ENCODE measurements around the gene COL25A1.
"Not testable (repeated sequence)": the region's sequence is repeated elsewhere in the genome, so short reads cannot be mapped to it uniquely, and the experiment has no call there.

COL25A1 gene

GRCh38 chr4:108953941-108954340 lies 348.5 kb downstream of the COL25A1 start:
- H3K36me3 Mint-ChIP-seq (ENCODE audit: low read depth) = no peaks in the 10 kb centered on the region
- no peaks in the 10 kb centered on the region for H3K9me3 Mint-ChIP-seq
- H3K4me1 Mint-ChIP-seq (ENCODE audit: low read depth) = peaks cover 5% of the 10 kb centered on the region
- no peak overlapping the region for H3K27ac Mint-ChIP-seq
- intact Hi-C loops (cut with micrococcal nuclease) = no loop called here
- H3K4me3 Mint-ChIP-seq = no peak overlapping the region
- H3K27me3 Mint-ChIP-seq = no peaks in the 10 kb centered on the region

- Mint-ChIP-seq H3K4me3 (no peak overlapping the region), H3K4me1 (ENCODE audit: low read depth) (peaks cover 2% of the 10 kb centered on the region), H3K27me3 (no peaks in the 10 kb centered on the region), H3K27ac (no peak overlapping the region), H3K9me3 (no peaks in the 10 kb centered on the region), H3K36me3 (ENCODE audit: low read depth) (no peaks in the 10 kb centered on the region)
- intact Hi-C loops (cut with micrococcal nuclease) = no loop called here
Observed at GRCh38 chr4:108950158-108950915, 352.1 kb downstream of the COL25A1 start.

- Mint-ChIP-seq H3K27me3 (no peaks in the 10 kb centered on the region), H3K27ac (no peak overlapping the region), H3K4me3 (no peak overlapping the region), H3K9me3 (no peaks in the 10 kb centered on the region), H3K4me1 (ENCODE audit: low read depth) (no peaks in the 10 kb centered on the region), H3K36me3 (ENCODE audit: low read depth) (no peaks in the 10 kb centered on the region)
- intact Hi-C loops (cut with micrococcal nuclease) = no loop called here
Observed at GRCh38 chr4:108947526-108947925, 354.9 kb downstream of the COL25A1 start.

- Mint-ChIP-seq H3K4me3 (no peak overlapping the region), H3K9me3 (no peaks in the 10 kb centered on the region), H3K4me1 (ENCODE audit: low read depth) (no peaks in the 10 kb centered on the region), H3K27me3 (no peaks in the 10 kb centered on the region), H3K36me3 (ENCODE audit: low read depth) (no peaks in the 10 kb centered on the region), H3K27ac (no peak overlapping the region)
- intact Hi-C loops (cut with micrococcal nuclease) = no loop called here
Observed at GRCh38 chr4:108946237-108946636, 356.2 kb downstream of the COL25A1 start.

GRCh38 chr4:108943976-108944591 lies 358.4 kb downstream of the COL25A1 start:
- Mint-ChIP-seq H3K4me1 (ENCODE audit: low read depth) (peaks cover 6% of the 10 kb centered on the region), H3K27me3 (no peaks in the 10 kb centered on the region), H3K36me3 (ENCODE audit: low read depth) (no peaks in the 10 kb centered on the region), H3K9me3 (no peaks in the 10 kb centered on the region), H3K27ac (no peak overlapping the region), H3K4me3 (no peak overlapping the region)
- intact Hi-C loops (cut with micrococcal nuclease) = no loop called here

- no peak overlapping the region for H3K4me3 Mint-ChIP-seq
- H3K9me3 Mint-ChIP-seq = no peaks in the 10 kb centered on the region
- intact Hi-C loops (cut with micrococcal nuclease) = no loop called here
- H3K27ac Mint-ChIP-seq = no peak overlapping the region
- peaks cover 6% of the 10 kb centered on the region for H3K4me1 Mint-ChIP-seq (ENCODE audit: low read depth)
- H3K36me3 Mint-ChIP-seq (ENCODE audit: low read depth) = no peaks in the 10 kb centered on the region
- no peaks in the 10 kb centered on the region for H3K27me3 Mint-ChIP-seq
Observed at GRCh38 chr4:108943371-108943770, 359.1 kb downstream of the COL25A1 start.

- Mint-ChIP-seq H3K4me3 (no peak overlapping the region), H3K27me3 (no peaks in the 10 kb centered on the region), H3K9me3 (no peaks in the 10 kb centered on the region), H3K36me3 (ENCODE audit: low read depth) (no peaks in the 10 kb centered on the region), H3K27ac (no peak overlapping the region), H3K4me1 (ENCODE audit: low read depth) (peaks cover 6% of the 10 kb centered on the region)
- intact Hi-C loops (cut with micrococcal nuclease) = no loop called here
Observed at GRCh38 chr4:108941904-108942430, 360.5 kb downstream of the COL25A1 start.

GRCh38 chr4:108940634-108941033 lies 361.8 kb downstream of the COL25A1 start:
- Mint-ChIP-seq H3K4me1 (ENCODE audit: low read depth) (peaks cover 6% of the 10 kb centered on the region), H3K27me3 (no peaks in the 10 kb centered on the region), H3K4me3 (no peak overlapping the region), H3K36me3 (ENCODE audit: low read depth) (no peaks in the 10 kb centered on the region), H3K9me3 (no peaks in the 10 kb centered on the region), H3K27ac (no peak overlapping the region)
- intact Hi-C loops (cut with micrococcal nuclease) = no loop called here

- Mint-ChIP-seq H3K9me3 (no peaks in the 10 kb centered on the region), H3K4me3 (no peak overlapping the region), H3K36me3 (ENCODE audit: low read depth) (no peaks in the 10 kb centered on the region), H3K27ac (no peak overlapping the region), H3K27me3 (no peaks in the 10 kb centered on the region), H3K4me1 (ENCODE audit: low read depth) (peaks cover 6% of the 10 kb centered on the region)
- intact Hi-C loops (cut with micrococcal nuclease) = no loop called here
Observed at GRCh38 chr4:108940149-108940548, 362.3 kb downstream of the COL25A1 start.

- Mint-ChIP-seq H3K27me3 (no peaks in the 10 kb centered on the region), H3K9me3 (no peaks in the 10 kb centered on the region), H3K4me3 (no peak overlapping the region), H3K36me3 (ENCODE audit: low read depth) (no peaks in the 10 kb centered on the region), H3K27ac (no peak overlapping the region), H3K4me1 (ENCODE audit: low read depth) (peaks cover 6% of the 10 kb centered on the region)
- intact Hi-C loops (cut with micrococcal nuclease) = no loop called here
Observed at GRCh38 chr4:108937066-108937465, 365.4 kb downstream of the COL25A1 start.

- H3K4me1 Mint-ChIP-seq (ENCODE audit: low read depth); H3K27ac Mint-ChIP-seq; H3K9me3 Mint-ChIP-seq; H3K27me3 Mint-ChIP-seq; intact Hi-C loops (cut with micrococcal nuclease); H3K4me3 Mint-ChIP-seq; H3K36me3 Mint-ChIP-seq (ENCODE audit: low read depth): not testable (repeated sequence)
Observed at GRCh38 chr4:108933925-108934324, 368.5 kb downstream of the COL25A1 start.

- intact Hi-C loops (cut with micrococcal nuclease) = no loop called here
Observed at GRCh38 chr4:108933046-108933445, 369.4 kb downstream of the COL25A1 start.

GRCh38 chr4:108931926-108932325 lies 370.5 kb downstream of the COL25A1 start:
- Mint-ChIP-seq H3K27ac (no peak overlapping the region), H3K27me3 (no peaks in the 10 kb centered on the region), H3K36me3 (ENCODE audit: low read depth) (no peaks in the 10 kb centered on the region), H3K4me1 (ENCODE audit: low read depth) (no peaks in the 10 kb centered on the region), H3K4me3 (no peak overlapping the region), H3K9me3 (no peaks in the 10 kb centered on the region)
- intact Hi-C loops (cut with micrococcal nuclease) = no loop called here

More at GRCh38 chr4:108933046-108933445, 369.4 kb downstream of the COL25A1 start:
- no peaks in the 10 kb centered on the region for H3K36me3 Mint-ChIP-seq (ENCODE audit: low read depth)
- no peaks in the 10 kb centered on the region for H3K27me3 Mint-ChIP-seq
- H3K4me3 Mint-ChIP-seq = no peak overlapping the region
- H3K27ac Mint-ChIP-seq = no peak overlapping the region
- H3K9me3 Mint-ChIP-seq = no peaks in the 10 kb centered on the region
- no peaks in the 10 kb centered on the region for H3K4me1 Mint-ChIP-seq (ENCODE audit: low read depth)

GRCh38 chr4:108930186-108930585 lies 372.3 kb downstream of the COL25A1 start:
- Mint-ChIP-seq H3K4me1 (ENCODE audit: low read depth) (no peaks in the 10 kb centered on the region), H3K9me3 (no peaks in the 10 kb centered on the region), H3K36me3 (ENCODE audit: low read depth) (no peaks in the 10 kb centered on the region), H3K4me3 (no peak overlapping the region), H3K27me3 (no peaks in the 10 kb centered on the region), H3K27ac (no peak overlapping the region)
- intact Hi-C loops (cut with micrococcal nuclease) = no loop called here

All from dendritic cell treated with granulocyte-macrophage colony-stimulating factor and Interleukin-4, amounts not matched to agents 40 ng/mL and 50 ng/mL, for 4 days (primary cell).